GM12801 (cell line): ENCODE results near the gene FERMT2.

Source experiments
- TF ChIP-seq, protein P1 (sequence below): IDR thresholded peaks from one replicate; pipeline ENCODE4 v1.5.1; 2011; ENCODE audit warnings: control low read depth; ENCODE audit not compliant: insufficient read length; ENCODE audit errors: extremely low read depth

Gene FERMT2

DNA sequence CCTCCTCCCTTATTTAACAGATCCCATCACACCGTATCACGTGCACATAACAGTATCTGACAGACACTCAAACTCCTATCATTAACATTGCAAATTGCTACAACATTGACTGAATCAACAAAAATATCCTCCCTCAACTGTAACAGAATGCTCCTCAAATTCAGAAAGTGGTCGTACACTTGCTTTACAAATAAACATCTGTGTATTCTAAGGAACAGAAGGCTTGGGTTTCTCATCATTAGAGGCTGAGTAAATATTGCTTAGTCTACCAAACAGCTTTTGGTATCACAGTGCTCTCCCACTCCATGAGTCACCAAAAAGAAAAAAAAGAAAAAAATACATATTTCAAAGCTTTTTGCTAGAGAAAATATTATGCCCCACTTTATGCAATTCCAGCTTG is 23.9 kb downstream of the FERMT2 start:
- TF ChIP-seq, protein P1, sequence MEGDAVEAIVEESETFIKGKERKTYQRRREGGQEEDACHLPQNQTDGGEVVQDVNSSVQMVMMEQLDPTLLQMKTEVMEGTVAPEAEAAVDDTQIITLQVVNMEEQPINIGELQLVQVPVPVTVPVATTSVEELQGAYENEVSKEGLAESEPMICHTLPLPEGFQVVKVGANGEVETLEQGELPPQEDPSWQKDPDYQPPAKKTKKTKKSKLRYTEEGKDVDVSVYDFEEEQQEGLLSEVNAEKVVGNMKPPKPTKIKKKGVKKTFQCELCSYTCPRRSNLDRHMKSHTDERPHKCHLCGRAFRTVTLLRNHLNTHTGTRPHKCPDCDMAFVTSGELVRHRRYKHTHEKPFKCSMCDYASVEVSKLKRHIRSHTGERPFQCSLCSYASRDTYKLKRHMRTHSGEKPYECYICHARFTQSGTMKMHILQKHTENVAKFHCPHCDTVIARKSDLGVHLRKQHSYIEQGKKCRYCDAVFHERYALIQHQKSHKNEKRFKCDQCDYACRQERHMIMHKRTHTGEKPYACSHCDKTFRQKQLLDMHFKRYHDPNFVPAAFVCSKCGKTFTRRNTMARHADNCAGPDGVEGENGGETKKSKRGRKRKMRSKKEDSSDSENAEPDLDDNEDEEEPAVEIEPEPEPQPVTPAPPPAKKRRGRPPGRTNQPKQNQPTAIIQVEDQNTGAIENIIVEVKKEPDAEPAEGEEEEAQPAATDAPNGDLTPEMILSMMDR, result no peak

DNA sequence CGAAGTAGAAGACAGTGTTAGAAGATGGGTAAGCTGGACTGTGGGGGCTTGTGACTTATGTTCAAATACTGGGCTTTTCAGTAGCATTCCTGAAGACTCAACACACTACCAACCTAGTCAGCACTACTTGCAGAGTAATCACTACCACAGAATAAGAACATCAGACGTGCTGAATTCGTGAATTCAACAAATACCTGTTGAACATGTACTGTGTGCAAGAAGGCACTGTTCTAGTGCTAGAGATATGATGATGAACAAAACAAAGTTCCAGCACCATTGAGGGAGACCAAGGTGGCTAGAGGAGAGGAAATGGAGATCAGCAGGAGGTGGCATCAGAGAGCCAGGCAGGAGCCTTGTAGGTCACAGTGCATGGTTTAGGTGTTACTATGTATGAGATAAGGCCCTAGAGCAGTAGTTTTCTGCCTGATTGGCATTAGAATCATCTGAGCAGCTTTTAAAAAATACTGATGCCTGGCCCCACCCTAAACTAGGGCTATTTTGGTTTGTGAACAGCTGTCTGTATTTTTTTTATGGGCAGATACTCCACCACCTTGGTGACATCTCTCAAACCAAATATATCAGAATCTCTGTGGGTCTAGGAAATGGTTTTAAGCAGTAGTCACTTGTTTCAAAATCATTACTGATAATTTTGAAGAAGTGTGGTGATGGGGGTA is 26.8 kb downstream of the FERMT2 start:
- TF ChIP-seq, protein P1, result no peak

DNA sequence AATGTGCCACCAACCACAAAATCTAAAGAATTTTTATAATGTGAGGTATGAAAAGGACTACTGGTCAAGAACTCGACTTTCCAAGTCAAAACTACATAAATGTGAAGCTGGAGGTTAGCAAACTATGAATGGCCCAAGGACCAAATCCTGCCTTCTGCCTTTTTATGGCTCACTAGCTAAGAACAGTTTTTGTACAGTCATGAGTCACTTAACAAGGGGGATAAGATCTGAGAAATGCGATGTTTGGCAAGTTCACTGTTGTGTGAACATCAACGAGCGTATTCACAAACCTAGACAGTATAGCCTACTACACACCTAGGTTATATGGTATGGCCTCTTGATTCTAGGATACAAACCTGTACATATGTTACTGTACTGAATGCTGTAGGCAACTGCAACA is 28.2 kb downstream of the FERMT2 start:
- TF ChIP-seq, protein P1, result no peak

DNA sequence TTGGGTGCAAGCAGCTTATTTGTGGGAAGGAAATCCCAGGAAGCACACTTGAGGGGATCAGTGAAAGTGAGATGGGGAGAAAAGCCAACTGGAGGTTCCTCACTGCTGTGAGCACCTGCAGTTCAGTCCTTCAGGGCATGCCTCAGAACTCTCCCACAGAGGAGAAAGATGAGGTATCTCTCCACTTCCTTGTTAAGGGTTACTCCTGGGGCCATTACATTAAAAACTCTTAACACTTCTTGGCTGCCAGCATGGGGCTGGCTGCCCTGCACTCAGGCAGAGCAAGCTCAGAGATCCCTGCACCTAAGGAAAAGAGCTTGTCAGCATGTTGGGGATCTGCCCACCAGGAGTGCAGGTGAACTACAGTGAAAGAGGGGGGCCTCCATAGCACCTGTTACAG is 28.8 kb downstream of the FERMT2 start:
- TF ChIP-seq, protein P1, result no peak

DNA sequence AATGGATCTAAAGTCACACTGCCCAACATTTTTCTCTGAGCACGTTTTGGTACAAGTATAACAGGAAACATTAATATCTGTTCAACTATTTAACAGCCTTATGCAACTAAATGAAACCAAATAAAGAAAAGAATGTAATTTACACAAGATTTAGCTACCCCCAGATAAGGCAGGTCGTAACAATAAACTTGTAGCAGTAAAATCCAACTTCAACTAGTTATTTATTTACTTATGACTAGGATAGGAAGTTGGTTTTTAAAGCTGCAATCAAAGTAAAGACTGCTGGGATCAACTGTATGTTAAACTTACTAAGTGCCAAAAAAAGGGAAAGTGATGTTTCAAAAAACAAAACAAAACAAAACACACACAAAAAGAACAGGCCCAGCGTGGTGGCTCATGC is 30.9 kb downstream of the FERMT2 start:
- TF ChIP-seq, protein P1, result no peak

DNA sequence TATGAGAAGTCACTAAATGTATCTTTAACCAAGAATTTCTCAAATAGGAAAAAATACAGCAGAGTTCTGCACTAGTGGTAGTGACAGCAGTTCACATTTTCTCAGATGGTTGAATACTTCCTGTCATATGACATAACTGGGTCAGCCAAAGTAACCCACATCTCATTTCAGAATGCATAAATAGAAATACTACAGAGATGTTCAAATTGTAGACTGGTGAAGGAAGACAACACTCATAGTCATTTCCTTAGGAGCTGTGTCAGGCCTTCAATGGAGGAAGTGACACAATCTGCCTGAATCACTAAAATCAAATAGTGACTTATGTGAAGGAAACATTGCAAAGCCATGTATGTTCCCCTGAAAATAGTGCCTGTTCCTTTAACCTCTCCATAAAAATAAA is 32.4 kb downstream of the FERMT2 start:
- TF ChIP-seq, protein P1, result no peak

DNA sequence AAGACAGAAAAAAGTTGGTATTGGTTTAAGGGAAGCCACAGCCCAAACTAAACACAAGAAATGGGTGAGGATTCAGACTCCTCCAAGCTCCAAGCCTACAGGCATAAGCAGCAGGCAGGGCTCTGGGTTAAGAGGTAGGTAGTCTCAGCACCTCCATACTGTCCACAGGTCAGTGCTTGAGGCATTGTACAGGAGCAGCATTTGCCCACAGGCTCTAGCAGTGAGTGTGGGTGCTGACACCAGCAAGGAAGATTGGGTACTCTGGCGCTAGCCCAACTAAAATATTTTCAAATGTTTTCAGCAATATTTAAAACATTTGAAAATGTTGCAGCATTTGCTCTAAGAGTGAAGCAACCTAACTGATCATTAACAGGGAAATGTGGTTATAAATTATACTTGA is 33.1 kb downstream of the FERMT2 start:
- TF ChIP-seq, protein P1, result no peak
